K562 (cell line): Measurements from ENCODE around the gene KPTN. TPM values are rescaled to one million over a fixed set of nuclear protein-coding genes. Genes with fewer than 3 reads are reported as not detected.
A peak's percentile ranks its signal among the peaks of the same experiment; 100 is the strongest.

Source experiments
- CSDE1 ChIP-seq, 2 experiments: fragments of 450-650 bp; IDR thresholded peaks; 2 replicates each; pipeline ENCODE4 v1.6.1; 2016; ENCODE audit warnings: mild to moderate bottlenecking in 1 of 2
- GATAD2A ChIP-seq: fragments of 450-650 bp; IDR thresholded peaks from 2 replicates; pipeline ENCODE4 v1.6.1; 2017
- MCM7 ChIP-seq, 2 experiments: fragments of 450-650 bp; IDR thresholded peaks; 2 replicates each; pipeline ENCODE4 v1.6.1; 2016 to 2018
- RBM15 ChIP-seq: fragments of 200-400 bp; formaldehyde crosslinking; IDR thresholded peaks from 2 replicates; pipeline ENCODE4 v1.6.1; 2018; ENCODE audit warnings: mild to moderate bottlenecking, low read length, moderate library complexity; ENCODE audit not compliant: insufficient read depth
- SMARCE1 ChIP-seq: fragments of 450-650 bp; IDR thresholded peaks from 2 replicates; pipeline ENCODE4 v1.7.1; 2016; ENCODE audit warnings: mild to moderate bottlenecking
- TOE1 ChIP-seq, 2 experiments: fragments of 450-650 bp in 1 of 2; sonication (generic) in 1 of 2; formaldehyde crosslinking in 1 of 2; IDR thresholded peaks; 2 replicates each; pipeline versions ENCODE4 v1.7.1 to v1.8.0; 2016 to 2022; ENCODE audit warnings: borderline replicate concordance in 2 of 2, mild to moderate bottlenecking in 2 of 2, antibody characterized with exemption in 1 of 2, inconsistent platforms in 1 of 2, low read depth in 1 of 2, missing genetic modification reagents in 1 of 2, moderate library complexity in 1 of 2
- ZNF764 ChIP-seq: fragments of 250-450 bp; sonication (Bioruptor Pico); IDR thresholded peaks from 2 replicates; pipeline ENCODE4 v1.4.0; 2020; ENCODE audit warnings: low read depth, mild to moderate bottlenecking, moderate library complexity
- polyA plus RNA-seq, 8 experiments: library from polyadenylated mRNA; depleted of rRNA in 4 of 8; stranded (reverse) in 5 of 8; unstranded in 3 of 8; fragments of >200 nt; fragmentation: Nextera tagmentation in 2 of 8; fragmentation: Illumina TruSeq in 1 of 8; extraction: Ambion mirVana in 2 of 8; extraction: Trizol in 1 of 8; gene quantifications; 2 replicates each; pipeline versions ENCODE4 v1.2.1 to v1.2.3, GENCODE V29; 2011 to 2014; ENCODE audit warnings: inconsistent platforms in 1 of 8, missing spikeins in 1 of 8
- total RNA-seq, 7 experiments: library from RNA; depleted of rRNA in 6 of 7; stranded (reverse); fragments of >200 nt in 6 of 7; fragmentation: Illumina TruSeq in 2 of 7; extraction: Trizol in 2 of 7; gene quantifications; 2 replicates each; pipeline versions ENCODE4 v1.2.1 to v1.2.3, GENCODE V29; 2011 to 2021; ENCODE audit warnings: low replicate concordance in 1 of 7
- TF ChIP-seq, protein P1 (sequence below): sonication (generic); formaldehyde crosslinking; IDR thresholded peaks from 2 replicates; pipeline ENCODE4 v1.8.1; 2023; ENCODE audit warnings: missing genetic modification reagents, mild to moderate bottlenecking, borderline replicate concordance
- TF ChIP-seq, protein P2 (sequence below): fragments of 450-650 bp; IDR thresholded peaks from 2 replicates; pipeline ENCODE4 v1.6.1; 2018; ENCODE audit not compliant: partially characterized antibody
- TF ChIP-seq, protein P3 (sequence below): fragments of 450-650 bp; IDR thresholded peaks from 2 replicates; pipeline ENCODE4 v1.7.1; 2018; ENCODE audit warnings: mild to moderate bottlenecking, low read depth; ENCODE audit not compliant: partially characterized antibody
- TF ChIP-seq, protein P4 (sequence below): fragments of 450-650 bp; IDR thresholded peaks from 2 replicates; pipeline ENCODE4 v1.6.1; 2016; ENCODE audit warnings: borderline replicate concordance

The KPTN gene
- total and polyA plus RNA-seq, 9 of the 15 experiments (the other 6 are each of a cell fraction or from before 2014, with no cell fraction given), result 0.56 to 18.2 (median 8.5) TPM

DNA sequence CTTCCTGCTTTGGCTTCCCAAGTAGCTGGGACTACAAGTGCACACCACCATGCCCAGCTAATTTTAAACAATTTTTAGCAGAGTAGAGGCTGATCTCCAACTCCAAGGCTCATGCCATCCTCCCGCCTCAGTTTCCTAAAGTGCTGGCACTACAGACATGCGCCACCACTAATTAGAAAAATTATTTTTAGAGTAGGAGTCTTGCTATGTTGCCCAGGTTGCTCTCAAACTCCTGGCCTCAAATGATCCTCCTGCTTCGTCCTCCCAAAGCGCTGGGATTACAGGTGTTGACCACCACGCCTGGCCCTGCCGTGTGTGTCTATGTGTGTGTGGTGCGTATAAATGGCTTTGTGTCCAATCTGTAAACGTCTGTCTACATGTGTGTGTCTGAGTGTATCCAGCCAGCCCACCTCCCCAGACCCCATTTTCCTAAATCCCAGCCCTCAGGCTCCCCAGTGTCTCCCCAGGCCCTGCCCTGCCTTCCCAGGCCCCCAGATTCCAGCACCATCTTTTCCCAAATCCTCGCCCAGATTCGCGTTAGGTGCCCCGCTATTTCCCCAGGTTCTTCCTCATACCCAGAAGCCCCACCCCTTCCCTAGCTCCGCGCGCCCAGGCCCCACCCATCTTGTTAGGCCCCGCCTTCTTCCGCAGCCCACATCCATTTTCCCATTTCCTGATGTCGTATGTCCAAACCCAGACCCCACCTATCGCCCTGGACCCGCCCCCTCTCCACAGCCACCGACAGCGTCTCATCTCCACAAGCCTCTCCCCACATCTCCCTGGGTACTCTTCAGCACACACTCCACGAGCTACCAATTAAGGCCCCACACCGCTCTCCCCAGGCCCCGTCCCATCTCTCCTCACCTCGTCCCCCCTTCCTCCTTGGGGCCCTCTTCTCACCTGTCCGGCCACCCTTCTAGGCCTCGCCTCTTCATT, 37.2 kb downstream of the KPTN start (continued):
- TF ChIP-seq, protein P1, sequence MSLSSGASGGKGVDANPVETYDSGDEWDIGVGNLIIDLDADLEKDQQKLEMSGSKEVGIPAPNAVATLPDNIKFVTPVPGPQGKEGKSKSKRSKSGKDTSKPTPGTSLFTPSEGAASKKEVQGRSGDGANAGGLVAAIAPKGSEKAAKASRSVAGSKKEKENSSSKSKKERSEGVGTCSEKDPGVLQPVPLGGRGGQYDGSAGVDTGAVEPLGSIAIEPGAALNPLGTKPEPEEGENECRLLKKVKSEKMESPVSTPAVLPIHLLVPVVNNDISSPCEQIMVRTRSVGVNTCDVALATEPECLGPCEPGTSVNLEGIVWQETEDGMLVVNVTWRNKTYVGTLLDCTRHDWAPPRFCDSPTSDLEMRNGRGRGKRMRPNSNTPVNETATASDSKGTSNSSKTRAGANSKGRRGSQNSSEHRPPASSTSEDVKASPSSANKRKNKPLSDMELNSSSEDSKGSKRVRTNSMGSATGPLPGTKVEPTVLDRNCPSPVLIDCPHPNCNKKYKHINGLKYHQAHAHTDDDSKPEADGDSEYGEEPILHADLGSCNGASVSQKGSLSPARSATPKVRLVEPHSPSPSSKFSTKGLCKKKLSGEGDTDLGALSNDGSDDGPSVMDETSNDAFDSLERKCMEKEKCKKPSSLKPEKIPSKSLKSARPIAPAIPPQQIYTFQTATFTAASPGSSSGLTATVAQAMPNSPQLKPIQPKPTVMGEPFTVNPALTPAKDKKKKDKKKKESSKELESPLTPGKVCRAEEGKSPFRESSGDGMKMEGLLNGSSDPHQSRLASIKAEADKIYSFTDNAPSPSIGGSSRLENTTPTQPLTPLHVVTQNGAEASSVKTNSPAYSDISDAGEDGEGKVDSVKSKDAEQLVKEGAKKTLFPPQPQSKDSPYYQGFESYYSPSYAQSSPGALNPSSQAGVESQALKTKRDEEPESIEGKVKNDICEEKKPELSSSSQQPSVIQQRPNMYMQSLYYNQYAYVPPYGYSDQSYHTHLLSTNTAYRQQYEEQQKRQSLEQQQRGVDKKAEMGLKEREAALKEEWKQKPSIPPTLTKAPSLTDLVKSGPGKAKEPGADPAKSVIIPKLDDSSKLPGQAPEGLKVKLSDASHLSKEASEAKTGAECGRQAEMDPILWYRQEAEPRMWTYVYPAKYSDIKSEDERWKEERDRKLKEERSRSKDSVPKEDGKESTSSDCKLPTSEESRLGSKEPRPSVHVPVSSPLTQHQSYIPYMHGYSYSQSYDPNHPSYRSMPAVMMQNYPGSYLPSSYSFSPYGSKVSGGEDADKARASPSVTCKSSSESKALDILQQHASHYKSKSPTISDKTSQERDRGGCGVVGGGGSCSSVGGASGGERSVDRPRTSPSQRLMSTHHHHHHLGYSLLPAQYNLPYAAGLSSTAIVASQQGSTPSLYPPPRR (CRISPR knock-in tag), result no peak
- TF ChIP-seq TOE1 (IDR thresholded peaks at IDR 0.05; ENCODE audit: borderline replicate concordance) (peak; percentile 83; the same call in 1 of the 2 replicates), TOE1 (CRISPR knock-in tag; IDR thresholded peaks at IDR 0.05; ENCODE audit: borderline replicate concordance, low read depth) (no peak), MCM7 (IDR thresholded peaks at IDR 0.05) (peak; percentile 59 to 71; a peak in 2 of 4 replicates), RBM15 (no peak), CSDE1 (IDR thresholded peaks at IDR 0.05) (0 out of 4 replicates have a peak, but pooled peaks of 1 of the 2 experiments have one; percentile 35), ZNF764 (CRISPR knock-in tag) (0 out of 2 replicates have a peak, but pooled peaks have one; percentile 23), GATAD2A (no peak), SMARCE1 (peak; percentile 55; the same call in 1 of the 2 replicates)
- TF ChIP-seq, protein P2, sequence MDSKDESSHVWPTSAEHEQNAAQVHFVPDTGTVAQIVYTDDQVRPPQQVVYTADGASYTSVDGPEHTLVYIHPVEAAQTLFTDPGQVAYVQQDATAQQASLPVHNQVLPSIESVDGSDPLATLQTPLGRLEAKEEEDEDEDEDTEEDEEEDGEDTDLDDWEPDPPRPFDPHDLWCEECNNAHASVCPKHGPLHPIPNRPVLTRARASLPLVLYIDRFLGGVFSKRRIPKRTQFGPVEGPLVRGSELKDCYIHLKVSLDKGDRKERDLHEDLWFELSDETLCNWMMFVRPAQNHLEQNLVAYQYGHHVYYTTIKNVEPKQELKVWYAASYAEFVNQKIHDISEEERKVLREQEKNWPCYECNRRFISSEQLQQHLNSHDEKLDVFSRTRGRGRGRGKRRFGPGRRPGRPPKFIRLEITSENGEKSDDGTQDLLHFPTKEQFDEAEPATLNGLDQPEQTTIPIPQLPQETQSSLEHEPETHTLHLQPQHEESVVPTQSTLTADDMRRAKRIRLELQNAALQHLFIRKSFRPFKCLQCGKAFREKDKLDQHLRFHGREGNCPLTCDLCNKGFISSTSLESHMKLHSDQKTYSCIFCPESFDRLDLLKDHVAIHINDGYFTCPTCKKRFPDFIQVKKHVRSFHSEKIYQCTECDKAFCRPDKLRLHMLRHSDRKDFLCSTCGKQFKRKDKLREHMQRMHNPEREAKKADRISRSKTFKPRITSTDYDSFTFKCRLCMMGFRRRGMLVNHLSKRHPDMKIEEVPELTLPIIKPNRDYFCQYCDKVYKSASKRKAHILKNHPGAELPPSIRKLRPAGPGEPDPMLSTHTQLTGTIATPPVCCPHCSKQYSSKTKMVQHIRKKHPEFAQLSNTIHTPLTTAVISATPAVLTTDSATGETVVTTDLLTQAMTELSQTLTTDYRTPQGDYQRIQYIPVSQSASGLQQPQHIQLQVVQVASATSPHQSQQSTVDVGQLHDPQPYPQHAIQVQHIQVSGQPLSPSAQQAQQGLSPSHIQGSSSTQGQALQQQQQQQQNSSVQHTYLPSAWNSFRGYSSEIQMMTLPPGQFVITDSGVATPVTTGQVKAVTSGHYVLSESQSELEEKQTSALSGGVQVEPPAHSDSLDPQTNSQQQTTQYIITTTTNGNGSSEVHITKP, result no peak
- TF ChIP-seq, protein P3, sequence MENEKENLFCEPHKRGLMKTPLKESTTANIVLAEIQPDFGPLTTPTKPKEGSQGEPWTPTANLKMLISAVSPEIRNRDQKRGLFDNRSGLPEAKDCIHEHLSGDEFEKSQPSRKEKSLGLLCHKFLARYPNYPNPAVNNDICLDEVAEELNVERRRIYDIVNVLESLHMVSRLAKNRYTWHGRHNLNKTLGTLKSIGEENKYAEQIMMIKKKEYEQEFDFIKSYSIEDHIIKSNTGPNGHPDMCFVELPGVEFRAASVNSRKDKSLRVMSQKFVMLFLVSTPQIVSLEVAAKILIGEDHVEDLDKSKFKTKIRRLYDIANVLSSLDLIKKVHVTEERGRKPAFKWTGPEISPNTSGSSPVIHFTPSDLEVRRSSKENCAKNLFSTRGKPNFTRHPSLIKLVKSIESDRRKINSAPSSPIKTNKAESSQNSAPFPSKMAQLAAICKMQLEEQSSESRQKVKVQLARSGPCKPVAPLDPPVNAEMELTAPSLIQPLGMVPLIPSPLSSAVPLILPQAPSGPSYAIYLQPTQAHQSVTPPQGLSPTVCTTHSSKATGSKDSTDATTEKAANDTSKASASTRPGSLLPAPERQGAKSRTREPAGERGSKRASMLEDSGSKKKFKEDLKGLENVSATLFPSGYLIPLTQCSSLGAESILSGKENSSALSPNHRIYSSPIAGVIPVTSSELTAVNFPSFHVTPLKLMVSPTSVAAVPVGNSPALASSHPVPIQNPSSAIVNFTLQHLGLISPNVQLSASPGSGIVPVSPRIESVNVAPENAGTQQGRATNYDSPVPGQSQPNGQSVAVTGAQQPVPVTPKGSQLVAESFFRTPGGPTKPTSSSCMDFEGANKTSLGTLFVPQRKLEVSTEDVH, result peak; percentile 74
- TF ChIP-seq, protein P4, sequence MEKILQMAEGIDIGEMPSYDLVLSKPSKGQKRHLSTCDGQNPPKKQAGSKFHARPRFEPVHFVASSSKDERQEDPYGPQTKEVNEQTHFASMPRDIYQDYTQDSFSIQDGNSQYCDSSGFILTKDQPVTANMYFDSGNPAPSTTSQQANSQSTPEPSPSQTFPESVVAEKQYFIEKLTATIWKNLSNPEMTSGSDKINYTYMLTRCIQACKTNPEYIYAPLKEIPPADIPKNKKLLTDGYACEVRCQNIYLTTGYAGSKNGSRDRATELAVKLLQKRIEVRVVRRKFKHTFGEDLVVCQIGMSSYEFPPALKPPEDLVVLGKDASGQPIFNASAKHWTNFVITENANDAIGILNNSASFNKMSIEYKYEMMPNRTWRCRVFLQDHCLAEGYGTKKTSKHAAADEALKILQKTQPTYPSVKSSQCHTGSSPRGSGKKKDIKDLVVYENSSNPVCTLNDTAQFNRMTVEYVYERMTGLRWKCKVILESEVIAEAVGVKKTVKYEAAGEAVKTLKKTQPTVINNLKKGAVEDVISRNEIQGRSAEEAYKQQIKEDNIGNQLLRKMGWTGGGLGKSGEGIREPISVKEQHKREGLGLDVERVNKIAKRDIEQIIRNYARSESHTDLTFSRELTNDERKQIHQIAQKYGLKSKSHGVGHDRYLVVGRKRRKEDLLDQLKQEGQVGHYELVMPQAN, result peak; percentile 95
